ENCODE data around the gene TMEM126A.
"Not testable (repeated sequence)": the region's sequence is repeated elsewhere in the genome, so short reads cannot be mapped to it uniquely, and the experiment has no call there.

The TMEM126A gene

GRCh38 chr11:85661972-85662664, 14.4 kb downstream of the TMEM126A start:
- DNase-seq, result no peak

- DNase-seq, result no peak
Measured at GRCh38 chr11:85663080-85663752, 15.4 kb downstream of the TMEM126A start.

DNA sequence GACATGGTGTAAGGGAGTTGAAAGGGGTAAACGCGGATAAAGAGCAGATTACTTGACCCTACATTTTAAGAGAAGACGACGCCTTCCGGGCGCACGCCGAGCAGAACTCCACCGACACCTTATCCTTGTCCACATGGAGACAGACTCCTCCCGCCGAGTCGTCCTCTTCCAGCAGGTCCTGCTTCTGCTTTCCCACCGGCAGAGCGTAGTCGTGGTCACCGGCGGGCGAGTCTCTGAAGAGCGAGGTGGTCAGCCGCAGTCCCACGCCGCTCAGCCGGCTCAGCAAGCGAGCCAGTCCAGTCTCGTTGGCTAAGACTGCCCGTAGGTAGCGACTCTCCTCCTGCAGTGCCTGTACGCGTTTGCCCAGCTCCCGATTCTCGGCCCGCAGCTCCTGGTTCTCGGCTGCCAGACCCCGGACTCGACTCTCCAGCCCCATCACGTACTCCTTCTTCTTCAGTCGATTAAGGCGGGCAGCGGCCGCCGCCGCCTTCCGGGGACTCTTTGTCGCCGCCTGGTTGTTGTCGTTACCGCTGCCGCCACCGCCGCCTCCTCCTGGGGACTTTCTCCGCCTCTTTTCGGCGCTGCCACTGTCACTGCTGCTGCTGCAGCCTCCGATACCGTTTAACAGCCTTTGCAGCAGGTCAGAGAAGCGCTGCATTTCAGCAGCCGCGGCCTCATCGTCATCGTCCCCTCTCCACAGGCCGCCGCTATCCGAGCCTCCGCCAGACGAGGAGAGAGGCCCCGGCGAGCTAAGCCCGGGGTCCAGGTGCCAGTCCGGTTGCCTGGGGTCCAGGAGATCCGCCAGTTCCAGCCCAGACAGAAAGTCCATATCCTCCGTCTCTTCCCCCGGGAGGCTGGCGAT, 16.2 kb downstream of the TMEM126A start:
- DNase-seq, result peak; percentile 66

- DNase-seq, result peak; percentile 96
Measured at GRCh38 chr11:85664615-85665481, 17.1 kb downstream of the TMEM126A start, which contains the start of gene CREBZF. CREBZF (minus strand) TSS chr11:85665129; CDS start chr11:85664875, 254 bp downstream.

- no peak for DNase-seq
Measured at GRCh38 chr11:85665733-85666132, 18.0 kb downstream of the TMEM126A start.

- no peak for DNase-seq
Measured at GRCh38 chr11:85666687-85667086, 18.9 kb downstream of the TMEM126A start.

GRCh38 chr11:85668157-85668556, 20.4 kb downstream of the TMEM126A start:
- DNase-seq, result no peak

- not testable (repeated sequence) for DNase-seq
Measured at GRCh38 chr11:85670949-85671663, 23.3 kb downstream of the TMEM126A start.

- DNase-seq, result peak; percentile 69
Measured at GRCh38 chr11:85672105-85672902, 24.5 kb downstream of the TMEM126A start.

DNA sequence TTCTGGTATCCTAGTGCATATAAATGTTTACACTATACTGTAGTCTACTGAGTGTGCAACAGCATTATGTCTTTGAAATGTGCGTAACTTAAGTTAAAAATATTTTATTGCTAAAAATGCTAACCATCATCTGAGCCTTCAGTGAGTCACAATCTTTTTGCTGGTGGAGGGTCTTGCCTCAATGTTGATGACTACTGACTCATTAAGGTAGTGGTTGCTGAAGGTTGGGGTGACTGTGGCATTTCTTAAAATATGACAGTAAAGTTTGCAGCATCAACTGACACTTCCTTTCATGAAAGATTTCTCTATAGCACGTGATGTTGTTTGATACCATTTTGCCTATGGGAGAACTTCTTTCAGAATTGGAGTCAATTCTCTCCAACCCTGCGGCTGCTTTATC, 25.6 kb downstream of the TMEM126A start:
- DNase-seq, result peak; percentile 46

- DNase-seq, result no peak
Measured at GRCh38 chr11:85679576-85679975, 31.8 kb downstream of the TMEM126A start.

DNA sequence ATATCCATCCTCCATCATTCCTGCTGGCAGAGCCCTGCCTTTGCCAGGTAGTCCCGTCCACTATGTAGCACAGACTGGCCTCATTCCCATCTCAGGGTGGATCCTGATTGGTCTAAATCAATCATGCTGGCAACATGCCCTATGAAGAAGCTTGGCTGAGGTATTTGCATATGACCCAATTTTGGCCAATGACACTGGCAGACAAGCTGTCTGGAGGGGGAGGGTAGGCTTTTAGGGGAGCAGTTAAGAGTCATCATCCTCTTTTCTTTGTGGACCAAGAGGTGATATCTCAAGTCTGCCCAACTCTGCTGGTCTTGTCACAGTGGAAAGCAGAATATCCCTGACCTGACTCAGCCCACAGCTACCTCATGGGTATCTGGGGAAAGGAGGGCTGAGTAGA, 33.1 kb downstream of the TMEM126A start:
- no peak for DNase-seq

- peak; percentile 56 for DNase-seq
Measured at GRCh38 chr11:85682330-85683305, 34.9 kb downstream of the TMEM126A start.

DNA sequence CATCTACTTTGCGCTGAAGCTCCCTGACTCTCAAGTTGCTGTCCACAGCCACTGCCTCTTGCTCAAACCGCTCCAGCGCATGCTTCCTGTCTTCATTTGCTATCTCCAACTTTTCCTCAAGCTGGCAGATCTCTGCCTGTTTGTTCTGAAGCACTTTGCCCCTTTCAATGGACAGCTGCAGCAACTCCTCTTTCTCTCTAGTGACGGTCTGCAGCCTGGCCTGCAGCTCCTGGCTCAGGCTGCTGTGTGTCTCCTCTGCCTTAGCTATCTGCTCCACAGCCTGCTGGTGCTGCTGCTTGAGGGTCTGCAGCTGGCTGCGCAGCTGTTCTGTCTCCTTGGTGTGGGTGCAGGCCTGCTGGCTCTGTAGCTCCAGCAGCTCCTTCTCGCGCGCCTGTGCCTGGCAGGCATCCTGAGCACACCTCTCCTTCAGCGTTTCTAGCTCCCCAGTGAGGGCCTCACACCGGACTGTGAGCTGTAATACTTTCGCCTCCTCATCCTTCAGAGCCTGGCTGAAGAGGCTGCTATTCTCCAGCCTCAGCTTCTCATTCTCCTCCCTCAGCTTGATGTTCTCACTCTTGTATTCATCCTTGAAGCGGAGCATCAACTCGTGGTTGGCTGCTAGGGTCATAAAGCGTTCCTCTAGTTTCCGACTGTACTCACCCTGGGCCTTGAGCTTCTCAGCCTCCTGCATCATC, 37.5 kb downstream of the TMEM126A start:
- no peak for DNase-seq

GRCh38 chr11:85685820-85686459, 38.2 kb downstream of the TMEM126A start, which contains the start of gene CCDC89:
CCDC89 (minus strand) TSS chr11:85686195; CDS start chr11:85686130, 65 bp downstream.
- peak; percentile 65 for DNase-seq

GRCh38 chr11:85694385-85694980, 46.7 kb downstream of the TMEM126A start:
- DNase-seq, result peak; percentile 67

DNA sequence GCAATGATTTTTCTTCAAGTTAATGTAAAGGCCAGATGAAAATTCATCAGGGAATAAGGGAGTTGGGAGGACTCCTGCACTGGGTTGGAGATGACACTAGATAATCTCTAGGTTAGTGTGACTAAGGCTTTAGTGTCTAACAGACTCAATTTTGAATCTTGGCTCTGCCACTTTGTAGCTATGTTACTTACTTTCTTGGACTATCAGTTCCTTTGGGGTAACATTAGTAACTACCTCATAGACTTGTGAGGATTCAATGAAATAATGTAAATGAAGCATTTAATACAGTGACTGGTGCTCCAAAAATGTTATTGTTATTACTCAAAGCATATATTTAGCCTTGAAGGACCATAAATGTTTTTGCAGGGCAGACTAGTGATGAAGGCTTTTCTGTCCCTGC, 47.8 kb downstream of the TMEM126A start:
- DNase-seq, result peak; percentile 43

DNA sequence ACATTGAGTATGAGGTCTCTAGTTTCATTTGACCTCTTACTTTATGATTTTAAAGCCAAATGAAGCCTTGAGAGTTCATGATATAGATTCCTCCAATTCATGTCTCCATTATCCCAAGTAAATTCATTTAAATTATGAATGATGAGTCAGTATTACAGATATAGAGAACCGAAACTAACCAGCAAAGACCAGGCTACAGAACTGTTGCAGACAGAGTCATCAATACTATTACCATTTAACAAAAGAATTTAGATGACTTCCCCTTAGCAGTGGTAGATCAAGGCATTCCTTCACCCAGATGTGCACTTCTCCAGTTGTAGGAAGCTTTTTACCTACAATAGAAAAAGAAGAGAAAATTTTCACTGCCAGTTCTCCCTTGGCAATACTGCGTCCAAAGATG, 50.0 kb downstream of the TMEM126A start:
- no peak for DNase-seq
